Fibroblast of gingiva (primary cell): ENCODE results near the gene CDR2.
"Not testable (repeated sequence)": the region's sequence is repeated elsewhere in the genome, so short reads cannot be mapped to it uniquely, and the experiment has no call there.

Source experiments
- DNase-seq: peaks from one replicate; pipeline ENCODE4 v3.0.0-alpha.2; 2011; ENCODE audit warnings: low read depth

CDR2 gene

DNA sequence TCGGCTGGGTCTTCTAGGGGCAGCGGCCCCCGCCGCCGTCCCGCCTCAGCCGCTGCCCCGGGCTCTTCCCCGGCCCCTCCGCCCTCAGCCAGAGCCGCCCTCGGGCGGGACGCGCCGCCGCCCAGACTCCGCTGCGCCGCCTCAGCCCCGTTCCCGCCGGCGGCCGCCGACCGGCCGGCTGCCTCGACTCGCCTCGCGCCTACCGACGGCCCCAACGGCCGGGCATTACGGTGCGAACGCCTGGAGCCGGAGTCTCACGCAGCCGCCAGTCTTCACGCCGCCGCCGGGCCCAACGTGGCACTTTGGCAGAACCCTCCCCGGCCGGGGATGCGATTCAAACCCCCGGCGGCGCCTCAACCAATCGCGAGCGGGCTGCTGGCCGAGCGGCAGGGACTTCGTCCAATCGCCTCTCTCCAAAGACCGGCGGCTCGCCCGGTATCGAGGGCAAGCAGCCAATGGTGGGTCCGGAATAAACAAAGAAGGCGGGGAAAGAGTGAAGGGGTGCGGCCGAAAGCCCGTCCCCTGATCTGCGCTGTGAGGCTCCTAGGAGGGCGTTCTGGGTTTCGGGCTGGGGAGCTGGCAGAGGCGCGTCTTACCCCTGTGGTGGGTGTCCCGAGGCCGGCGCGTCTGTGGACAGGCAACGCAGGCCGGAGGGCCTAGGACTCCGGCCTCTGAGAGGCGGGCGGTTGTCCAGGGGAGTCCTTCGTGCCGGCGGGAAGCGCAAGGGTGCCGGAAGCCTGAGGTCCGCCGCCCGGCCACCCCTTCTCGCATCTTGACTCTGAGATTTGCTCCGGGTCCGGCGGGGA, at the start of gene CDR2:
TSS of gene CDR2 (minus strand) at position 309 of the 806 bp plus-strand sequence. CDS start 310 bp downstream, outside the sequence.
- DNase-seq, result peak; percentile 96

- no peak for DNase-seq
These were observed 49.3 kb upstream of the CDR2 start for GRCh38 chr16:22423716-22424115.

DNA sequence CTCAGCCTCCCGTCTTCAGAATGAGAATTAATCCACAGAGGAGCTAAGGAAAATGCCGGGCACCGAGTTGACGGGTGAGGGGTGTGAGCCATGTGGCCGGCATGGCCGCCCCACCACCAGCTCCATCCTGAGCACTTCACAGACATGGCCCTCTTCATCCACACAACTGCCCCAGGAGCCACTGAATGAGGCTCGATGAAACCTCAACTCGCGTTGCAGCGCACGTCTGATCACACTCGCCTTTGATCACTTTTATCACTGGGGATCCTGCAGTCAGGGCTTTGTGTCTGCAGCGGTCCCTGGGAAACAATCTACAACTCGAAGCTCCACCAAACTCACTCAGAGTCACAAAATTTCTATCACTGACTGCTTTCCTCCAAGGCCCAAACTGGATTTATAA, 46.7 kb upstream of the CDR2 start:
- DNase-seq, result no peak

DNA sequence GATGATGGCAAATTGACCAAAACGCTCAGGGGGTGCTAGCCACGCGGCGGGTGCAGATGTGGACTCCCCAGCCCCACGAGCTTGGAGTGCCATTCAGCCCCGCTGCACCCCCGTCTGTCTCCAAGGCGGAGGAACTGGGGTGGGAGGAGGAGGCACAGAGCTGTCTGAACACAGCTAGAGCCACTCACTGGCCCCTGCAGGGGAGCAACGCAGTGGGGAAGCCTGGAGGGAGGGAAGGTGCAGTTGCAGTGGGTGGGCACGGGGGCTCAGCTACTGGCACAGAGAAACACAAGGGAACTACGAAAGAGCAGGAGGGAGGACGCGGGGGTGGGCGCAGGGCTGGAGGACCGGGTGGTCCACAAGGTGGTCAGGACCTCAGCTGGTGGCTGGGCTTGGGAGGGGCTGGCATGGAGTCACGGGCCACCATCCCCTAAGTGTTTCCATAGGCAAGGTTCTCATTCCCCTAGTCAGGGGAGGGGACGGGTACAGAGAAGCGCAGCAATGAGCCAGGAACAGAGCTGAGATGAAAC, 46.3 kb upstream of the CDR2 start:
- DNase-seq, result no peak

DNA sequence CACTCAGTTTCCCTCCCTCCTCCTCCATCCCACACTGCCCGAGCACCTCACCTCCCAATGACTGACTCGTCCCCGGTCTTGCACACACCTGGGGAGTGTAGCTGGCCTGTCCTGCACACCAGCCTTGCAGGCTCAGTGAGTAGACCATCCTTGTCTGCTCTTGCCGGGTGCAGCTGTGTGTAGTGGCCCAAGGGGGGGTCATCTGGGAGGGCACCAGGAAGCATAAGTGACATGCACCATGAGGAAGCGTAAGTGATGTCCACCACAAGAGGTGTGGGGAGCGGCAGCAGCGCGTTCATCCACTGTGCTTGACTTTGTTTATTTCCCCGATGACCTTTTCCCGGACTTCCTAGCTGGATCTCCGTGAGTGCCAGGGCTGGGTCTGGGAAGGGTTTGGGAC, 45.5 kb upstream of the CDR2 start:
- DNase-seq, result no peak

DNA sequence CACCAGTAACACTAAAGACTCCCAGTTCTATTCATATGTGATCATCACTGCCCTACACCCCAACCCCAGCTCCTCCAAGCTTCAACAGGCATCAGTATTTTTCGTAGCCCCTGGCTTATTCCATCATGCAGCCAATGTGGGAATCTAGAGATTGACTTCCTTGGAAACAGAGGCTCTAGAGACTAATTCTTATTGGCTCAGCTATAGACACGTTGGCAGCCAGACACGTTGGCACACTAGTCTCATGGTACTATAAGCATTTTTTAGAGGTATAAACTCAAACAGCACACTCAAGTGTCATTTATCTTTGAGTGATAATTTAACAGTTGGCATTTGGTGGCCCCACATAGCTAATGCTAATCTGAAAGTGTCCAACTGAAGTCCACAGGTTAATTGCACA, 44.4 kb upstream of the CDR2 start:
- no peak for DNase-seq

DNA sequence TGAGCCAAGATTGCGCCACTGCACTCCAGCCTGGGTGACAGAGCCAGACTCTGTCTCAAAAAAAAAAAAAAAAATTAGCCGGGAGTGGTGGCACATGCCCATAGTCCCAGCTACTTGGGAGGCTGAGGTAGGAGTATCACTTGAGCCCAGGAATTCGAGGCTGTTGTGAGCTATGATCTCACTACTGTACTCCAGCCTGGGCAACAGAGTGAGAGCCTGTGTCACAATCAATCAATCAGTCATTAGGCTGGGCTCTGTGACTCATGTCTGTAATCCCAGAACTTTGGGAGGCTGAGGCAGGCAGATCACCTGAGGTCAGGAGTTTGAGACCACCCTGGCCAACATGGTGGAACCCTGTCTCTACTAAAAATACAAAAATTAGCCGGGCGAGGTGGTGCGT, 43.4 kb upstream of the CDR2 start:
- not testable (repeated sequence) for DNase-seq

- no peak for DNase-seq
These were observed 42.6 kb upstream of the CDR2 start for GRCh38 chr16:22417019-22417418.

DNA sequence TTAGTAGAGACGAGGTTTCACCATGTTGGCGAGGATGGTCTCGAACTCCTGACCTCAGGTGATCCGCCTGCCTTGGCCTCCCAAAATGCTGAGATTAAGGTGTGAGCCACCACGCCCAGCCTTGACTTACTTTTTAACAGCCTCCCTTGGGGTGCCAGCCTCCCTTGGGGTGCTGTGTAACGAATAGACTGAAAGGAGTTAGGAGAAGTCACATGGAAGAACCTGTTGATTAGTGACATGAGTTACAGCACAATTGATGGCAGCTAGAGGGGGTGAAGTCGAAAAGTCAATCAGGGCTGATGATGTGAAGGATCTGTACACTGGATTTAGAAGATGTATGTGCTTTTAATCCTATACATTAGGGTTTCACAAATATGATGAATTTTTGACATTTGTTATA, 39.4 kb upstream of the CDR2 start:
- no peak for DNase-seq

GRCh38 chr16:22407486-22407885, 33.1 kb upstream of the CDR2 start:
- DNase-seq, result no peak

- no peak for DNase-seq
These were observed 27.8 kb upstream of the CDR2 start for GRCh38 chr16:22402191-22402590.

- DNase-seq, result no peak
These were observed 26.5 kb upstream of the CDR2 start for GRCh38 chr16:22400900-22401299.

DNA sequence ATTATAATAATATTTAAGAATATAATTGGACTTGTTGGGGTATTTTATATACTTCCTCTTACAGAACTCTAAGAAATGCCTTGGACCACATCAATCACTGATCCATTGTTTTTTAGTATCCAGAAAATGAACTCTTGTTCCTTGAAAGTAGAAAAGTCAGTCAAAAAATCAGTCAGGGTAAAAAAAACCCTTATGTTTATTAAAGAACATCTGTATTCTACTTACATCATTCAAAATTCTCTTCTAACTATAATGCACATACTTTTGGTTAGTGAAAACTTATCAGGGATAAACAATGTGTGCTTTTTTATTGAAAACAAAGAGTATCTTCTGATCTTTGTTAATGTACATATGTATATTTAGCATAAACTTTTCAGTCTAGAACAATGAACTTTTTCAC, 23.5 kb upstream of the CDR2 start:
- no peak for DNase-seq

- peak; percentile 98 for DNase-seq
These were observed 23.0 kb upstream of the CDR2 start for GRCh38 chr16:22397464-22397863.

DNA sequence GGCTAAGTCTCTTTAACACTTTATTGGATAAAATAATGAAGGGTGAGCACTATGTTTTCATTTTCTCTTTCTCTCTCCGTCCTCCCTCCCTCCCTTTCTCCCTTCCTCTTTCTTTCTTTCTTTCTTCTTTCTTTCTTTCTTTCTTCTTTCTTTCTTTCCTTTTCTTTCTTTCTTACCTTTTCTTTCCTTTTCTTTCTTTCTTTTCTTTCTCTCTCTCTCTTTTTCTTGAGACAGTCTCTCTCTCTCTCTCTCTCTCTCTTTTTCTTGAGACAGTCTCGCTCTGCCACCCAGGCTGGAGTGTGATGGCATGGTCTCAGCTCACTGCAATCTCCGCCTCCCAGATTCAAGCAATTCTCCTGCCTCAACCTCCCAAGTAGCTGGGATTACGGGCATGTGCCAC, 21.5 kb upstream of the CDR2 start:
- DNase-seq, result no peak

GRCh38 chr16:22394121-22394520, 19.7 kb upstream of the CDR2 start:
- no peak for DNase-seq

DNA sequence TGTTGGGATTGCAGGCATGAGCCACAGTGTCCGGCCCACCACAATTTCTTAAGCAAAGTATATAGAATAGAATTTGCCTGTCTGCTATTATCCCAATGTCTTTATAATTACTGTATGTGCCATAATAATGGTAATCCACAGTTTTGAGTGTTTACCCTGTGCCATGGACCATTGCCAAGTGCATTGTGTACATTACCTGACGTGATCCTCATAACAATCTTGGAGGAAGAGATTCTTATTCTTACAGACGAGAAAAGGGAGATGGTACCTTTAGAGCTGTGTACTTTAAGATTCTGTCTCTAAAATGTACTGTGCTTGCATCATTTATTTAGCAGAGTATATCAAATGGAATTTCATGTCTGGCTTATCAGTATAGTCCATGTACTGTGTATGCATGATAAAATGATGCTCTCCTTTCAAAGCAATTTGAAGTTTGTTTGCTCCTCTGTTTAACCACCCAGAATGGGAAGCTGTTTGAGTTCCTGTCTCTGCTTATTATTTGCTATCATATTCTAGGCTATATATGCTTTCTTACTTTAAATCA, 13.8 kb upstream of the CDR2 start:
- no peak for DNase-seq

DNA sequence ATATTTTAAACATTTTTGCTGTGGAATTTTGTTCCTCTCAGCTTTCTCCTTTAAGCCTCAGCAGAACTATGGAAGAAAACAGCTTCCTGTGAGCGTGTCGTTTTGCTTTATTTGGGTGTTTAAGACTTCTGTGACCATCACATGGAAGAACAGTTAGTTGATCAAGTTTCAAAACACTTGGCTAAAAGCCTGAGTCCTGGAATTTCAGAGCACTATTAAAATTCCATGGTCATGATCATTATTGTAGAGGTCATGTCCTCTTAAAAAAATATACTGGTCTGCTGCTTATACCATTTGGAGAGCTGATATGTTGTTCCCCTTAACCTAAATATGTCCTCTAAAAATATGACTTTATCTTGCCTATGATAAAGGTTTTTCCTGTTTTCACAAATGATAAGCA, 12.6 kb upstream of the CDR2 start:
- peak; percentile 84 for DNase-seq

- DNase-seq, result no peak
These were observed 10.8 kb upstream of the CDR2 start for GRCh38 chr16:22385196-22385595.

DNA sequence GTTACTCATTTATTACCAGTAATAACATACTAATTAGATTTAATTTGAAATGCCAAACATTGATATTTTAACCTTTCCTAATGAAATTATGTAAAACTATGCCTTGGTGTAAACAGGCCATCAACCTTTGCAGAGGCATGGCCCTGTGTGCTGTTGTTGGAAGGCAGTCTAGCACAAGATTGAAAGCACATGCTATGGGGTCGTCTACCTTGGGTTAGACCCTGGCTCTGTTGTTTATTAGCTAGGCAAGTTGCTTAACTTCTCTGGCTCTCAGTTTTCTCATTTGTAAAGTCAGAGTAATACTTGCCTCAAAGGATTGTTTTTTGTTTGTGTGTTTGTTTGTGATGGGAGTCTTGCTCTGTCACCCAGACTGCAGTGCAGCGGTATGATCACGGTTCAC, 9.4 kb upstream of the CDR2 start:
- DNase-seq, result no peak

DNA sequence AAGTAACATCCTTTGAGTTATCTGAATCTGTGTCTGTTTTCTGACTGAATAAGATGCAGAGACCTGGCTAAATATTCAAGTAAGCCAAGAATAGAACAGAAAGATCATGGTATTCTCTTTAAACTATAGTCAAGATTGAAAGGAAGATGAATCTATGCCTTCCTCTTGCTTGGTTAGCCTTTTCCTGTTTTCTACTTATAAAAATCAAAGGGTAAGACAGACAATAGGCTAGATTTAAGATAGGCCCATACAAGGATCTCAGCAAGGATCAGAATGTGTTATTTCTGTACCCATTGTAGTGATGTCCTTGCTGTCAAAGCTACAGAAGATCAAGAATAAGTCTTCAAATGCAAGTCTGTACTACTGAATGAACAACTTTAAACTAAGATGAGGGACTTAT, 7.0 kb upstream of the CDR2 start:
- no peak for DNase-seq

- peak; percentile 57 for DNase-seq
These were observed 6.1 kb upstream of the CDR2 start for GRCh38 chr16:22380529-22380928.

GRCh38 chr16:22379656-22380055, 5.2 kb upstream of the CDR2 start:
- DNase-seq, result no peak
